OCI-LY3 (cell line): ENCODE measurements around the gene FGGY.

Source experiments
- H2AFZ ChIP-seq: fragments of 200-600, 300-600 bp; shearing (Covaris generic); 2 replicates; pipeline ENCODE4 v1.6.0; 2014; ENCODE audit warnings: antibody characterized with exemption, low read depth, low read length
- H3K27ac ChIP-seq: fragments of 200-600, 300-600 bp; sonication (generic); 2 replicates; pipeline ENCODE4 v1.5.1; 2014; ENCODE audit warnings: mild to moderate bottlenecking, low read length, moderate library complexity, mixed read lengths
- H3K27me3 ChIP-seq: fragments of 200-600, 300-600 bp; sonication (generic); 2 replicates; pipeline ENCODE4 v1.6.1; 2014; ENCODE audit warnings: low read depth, low read length, mixed read lengths
- H3K36me3 ChIP-seq: fragments of 200-600, 300-600 bp; sonication (generic); replicated peaks from 2 replicates; pipeline ENCODE3; 2014; ENCODE audit warnings: low read depth, low read length, mixed read lengths
- H3K4me1 ChIP-seq: fragments of 300-600, 200-600 bp; sonication (generic); 2 replicates; pipeline ENCODE4 v1.6.1; 2014; ENCODE audit warnings: low read length, mixed read lengths
- H3K4me2 ChIP-seq: fragments of 200-600, 300-600 bp; sonication (generic); 2 replicates; pipeline ENCODE4 v1.6.1; 2014; ENCODE audit warnings: low read length, mixed read lengths
- H3K4me3 ChIP-seq: fragments of 300-600, 200-600 bp; sonication (generic); 2 replicates; pipeline ENCODE4 v1.5.1; 2014; ENCODE audit warnings: antibody characterized with exemption, mild to moderate bottlenecking, low read length, moderate library complexity
- H3K79me2 ChIP-seq: fragments of 300-600, 200-600 bp; shearing (Covaris generic); 2 replicates; pipeline ENCODE4 v1.6.1; 2014; ENCODE audit warnings: mild to moderate bottlenecking, low read length, mixed read lengths
- H3K9ac ChIP-seq: fragments of 300-600, 200-600 bp; shearing (Covaris generic); 2 replicates; pipeline ENCODE4 v1.6.0; 2014; ENCODE audit warnings: mild to moderate bottlenecking, low read length, moderate library complexity
- H3K9me3 ChIP-seq: fragments of 200-600, 300-600 bp; shearing (Covaris generic); 2 replicates; pipeline ENCODE4 v1.6.1; 2014; ENCODE audit warnings: low read length, mixed read lengths; ENCODE audit not compliant: insufficient read depth
- H4K20me1 ChIP-seq: fragments of 200-600, 300-600 bp; sonication (generic); 2 replicates; pipeline ENCODE4 v1.6.1; 2016; ENCODE audit warnings: low read length, mixed read lengths; ENCODE audit not compliant: insufficient read depth
- CTCF ChIP-seq: fragments of 200-600, 300-600 bp; sonication (generic); IDR thresholded peaks from 2 replicates; pipeline ENCODE4 v1.5.1; 2014; ENCODE audit warnings: antibody characterized with exemption, low read length, low read depth
- EZH2phosphoT487 ChIP-seq: fragments of 200-600 bp; shearing (Covaris generic); IDR thresholded peaks from 2 replicates; pipeline ENCODE4 v1.6.1; 2018; ENCODE audit warnings: antibody characterized with exemption, mixed run types, low read depth

Gene FGGY

GRCh38 chr1:59667020-59667419 lies 370.1 kb downstream of the FGGY start:
- Histone ChIP-seq H3K36me3 (no peaks in the 10 kb centered on the region), H4K20me1 (no peaks in the 10 kb centered on the region), H3K4me3 (no peak overlapping the region), H3K27ac (no peak overlapping the region), H3K4me1 (peaks cover 13% of the 10 kb centered on the region), H3K9me3 (no peaks in the 10 kb centered on the region), H3K27me3 (no peaks in the 10 kb centered on the region), H3K4me2 (no peak overlapping the region), H3K79me2 (no peaks in the 10 kb centered on the region), H2AFZ (no peak overlapping the region), H3K9ac (no peak overlapping the region)
- TF ChIP-seq EZH2phosphoT487 (no peak), CTCF (no peak)

GRCh38 chr1:59669752-59670312 lies 372.9 kb downstream of the FGGY start:
- no peaks in the 10 kb centered on the region for H4K20me1 ChIP-seq
- TF ChIP-seq CTCF (no peak), EZH2phosphoT487 (no peak)
- no peak overlapping the region for H3K4me3 ChIP-seq
- no peaks in the 10 kb centered on the region for H3K36me3 ChIP-seq
- no peak overlapping the region for H3K4me2 ChIP-seq
- no peaks in the 10 kb centered on the region for H3K9me3 ChIP-seq
- H3K79me2 ChIP-seq = no peaks in the 10 kb centered on the region
- H3K9ac ChIP-seq = no peak overlapping the region
- H2AFZ ChIP-seq = no peak overlapping the region
- H3K27ac ChIP-seq = no peak overlapping the region
- no peaks in the 10 kb centered on the region for H3K27me3 ChIP-seq
- peaks cover 25% of the 10 kb centered on the region for H3K4me1 ChIP-seq

- no peak overlapping the region for H2AFZ ChIP-seq
- H4K20me1 ChIP-seq = no peaks in the 10 kb centered on the region
- no peak for TF ChIP-seq CTCF
- no peak for TF ChIP-seq EZH2phosphoT487
- H3K27ac ChIP-seq = no peak overlapping the region
- no peak overlapping the region for H3K9ac ChIP-seq
- H3K4me1 ChIP-seq = peaks cover 27% of the 10 kb centered on the region
- H3K79me2 ChIP-seq = no peaks in the 10 kb centered on the region
- no peaks in the 10 kb centered on the region for H3K9me3 ChIP-seq
- H3K36me3 ChIP-seq = no peaks in the 10 kb centered on the region
- no peaks in the 10 kb centered on the region for H3K27me3 ChIP-seq
- H3K4me3 ChIP-seq = no peak overlapping the region
- H3K4me2 ChIP-seq = no peak overlapping the region
Measured at GRCh38 chr1:59670662-59671061, 373.8 kb downstream of the FGGY start.

- Histone ChIP-seq H3K36me3 (no peaks in the 10 kb centered on the region), H3K27me3 (no peaks in the 10 kb centered on the region), H3K27ac (no peak overlapping the region), H4K20me1 (no peaks in the 10 kb centered on the region), H3K9ac (no peak overlapping the region), H3K79me2 (no peaks in the 10 kb centered on the region), H3K4me2 (no peak overlapping the region), H3K9me3 (no peaks in the 10 kb centered on the region), H3K4me1 (peaks cover 27% of the 10 kb centered on the region), H3K4me3 (no peak overlapping the region), H2AFZ (no peak overlapping the region)
- TF ChIP-seq CTCF (no peak), EZH2phosphoT487 (no peak)
Measured at GRCh38 chr1:59671066-59671952, 374.4 kb downstream of the FGGY start.
